ENCODE measurements around the gene PPARA. TPM values are rescaled to one million over a fixed set of nuclear protein-coding genes. Genes with fewer than 3 reads are reported as not detected.

PPARA gene
- total RNA-seq, 6 donors from 2014 or later = 10.2 to 27.0 (median 20.9) TPM

DNA sequence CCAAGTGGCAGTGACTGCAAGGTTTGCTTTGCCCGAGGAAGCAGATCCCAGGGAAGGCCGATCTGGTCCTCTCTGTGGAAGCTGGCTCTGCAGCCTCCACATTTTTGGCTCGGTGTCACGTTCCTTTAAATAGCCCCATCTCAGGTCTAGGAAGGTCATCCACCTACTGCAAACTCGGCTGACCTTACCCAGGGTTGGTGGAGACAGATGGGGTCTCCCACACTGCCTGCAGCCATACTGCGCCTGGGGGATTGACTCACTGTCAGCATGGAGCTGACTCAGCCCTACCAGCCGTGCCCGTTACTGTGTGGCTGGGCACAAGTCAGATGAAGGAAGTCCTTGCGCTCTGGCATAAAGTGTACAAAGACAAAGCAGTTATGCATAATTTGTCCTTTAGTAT, 82.9 kb downstream of the PPARA start:
- H3K4me1 ChIP-seq = no peaks in the 10 kb centered on the region
- ATAC-seq (ENCODE audit: low FRiP score in 2 of 2) (peak; percentile 43 to 49), DNase-seq (peak in 1 of 2 donors; percentile 36)
- H3K27me3 ChIP-seq = no peaks in the 10 kb centered on the region
- H3K9me3 ChIP-seq = no peaks in the 10 kb centered on the region
- TF ChIP-seq POLR2A (IDR thresholded peaks at IDR 0.05) (no peak), POLR2AphosphoS5 (IDR thresholded peaks at IDR 0.05) (no peak), EP300 (IDR thresholded peaks at IDR 0.05) (no peak)
- TF ChIP-seq, protein P1, sequence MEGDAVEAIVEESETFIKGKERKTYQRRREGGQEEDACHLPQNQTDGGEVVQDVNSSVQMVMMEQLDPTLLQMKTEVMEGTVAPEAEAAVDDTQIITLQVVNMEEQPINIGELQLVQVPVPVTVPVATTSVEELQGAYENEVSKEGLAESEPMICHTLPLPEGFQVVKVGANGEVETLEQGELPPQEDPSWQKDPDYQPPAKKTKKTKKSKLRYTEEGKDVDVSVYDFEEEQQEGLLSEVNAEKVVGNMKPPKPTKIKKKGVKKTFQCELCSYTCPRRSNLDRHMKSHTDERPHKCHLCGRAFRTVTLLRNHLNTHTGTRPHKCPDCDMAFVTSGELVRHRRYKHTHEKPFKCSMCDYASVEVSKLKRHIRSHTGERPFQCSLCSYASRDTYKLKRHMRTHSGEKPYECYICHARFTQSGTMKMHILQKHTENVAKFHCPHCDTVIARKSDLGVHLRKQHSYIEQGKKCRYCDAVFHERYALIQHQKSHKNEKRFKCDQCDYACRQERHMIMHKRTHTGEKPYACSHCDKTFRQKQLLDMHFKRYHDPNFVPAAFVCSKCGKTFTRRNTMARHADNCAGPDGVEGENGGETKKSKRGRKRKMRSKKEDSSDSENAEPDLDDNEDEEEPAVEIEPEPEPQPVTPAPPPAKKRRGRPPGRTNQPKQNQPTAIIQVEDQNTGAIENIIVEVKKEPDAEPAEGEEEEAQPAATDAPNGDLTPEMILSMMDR (IDR thresholded peaks at IDR 0.05) = no peak
- 68 to 77% methylated on average over 8 to 9 of the region's 9 CpGs for WGBS, 2 donors
- H3K36me3 ChIP-seq = peaks cover 0 to 32% (median 15%) of the 10 kb centered on the region in 4 donors
- no peak overlapping the region for H3K27ac ChIP-seq
- no peak overlapping the region for H3K4me3 ChIP-seq

DNA sequence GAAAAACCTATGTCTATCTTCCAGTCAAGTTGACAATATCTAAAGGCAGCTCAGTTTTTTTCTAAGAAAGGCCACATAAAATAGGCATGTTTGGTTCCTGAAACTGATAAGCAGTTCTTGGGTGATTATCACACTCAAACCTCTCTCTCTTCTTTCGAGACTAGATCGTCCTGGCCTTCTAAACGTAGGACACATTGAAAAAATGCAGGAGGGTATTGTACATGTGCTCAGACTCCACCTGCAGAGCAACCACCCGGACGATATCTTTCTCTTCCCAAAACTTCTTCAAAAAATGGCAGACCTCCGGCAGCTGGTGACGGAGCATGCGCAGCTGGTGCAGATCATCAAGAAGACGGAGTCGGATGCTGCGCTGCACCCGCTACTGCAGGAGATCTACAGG, 84.6 kb downstream of the PPARA start:
- no peak for DNase-seq
- TF ChIP-seq, protein P1 (IDR thresholded peaks at IDR 0.05) = no peak
- no peak for TF ChIP-seq EP300 (IDR thresholded peaks at IDR 0.05)
- Histone ChIP-seq H3K4me3 (no peak overlapping the region), H3K9me3 (no peaks in the 10 kb centered on the region), H3K4me1 (no peaks in the 10 kb centered on the region), H3K36me3 (peaks cover 0 to 42% (median 21%) of the 10 kb centered on the region in 4 donors), H3K27ac (no peak overlapping the region), H3K27me3 (no peaks in the 10 kb centered on the region)
- 93 to 96% methylated on average over 12 of the region's 12 CpGs for WGBS, 2 donors
- no peak for ATAC-seq (ENCODE audit: low FRiP score in 2 of 2)

DNA sequence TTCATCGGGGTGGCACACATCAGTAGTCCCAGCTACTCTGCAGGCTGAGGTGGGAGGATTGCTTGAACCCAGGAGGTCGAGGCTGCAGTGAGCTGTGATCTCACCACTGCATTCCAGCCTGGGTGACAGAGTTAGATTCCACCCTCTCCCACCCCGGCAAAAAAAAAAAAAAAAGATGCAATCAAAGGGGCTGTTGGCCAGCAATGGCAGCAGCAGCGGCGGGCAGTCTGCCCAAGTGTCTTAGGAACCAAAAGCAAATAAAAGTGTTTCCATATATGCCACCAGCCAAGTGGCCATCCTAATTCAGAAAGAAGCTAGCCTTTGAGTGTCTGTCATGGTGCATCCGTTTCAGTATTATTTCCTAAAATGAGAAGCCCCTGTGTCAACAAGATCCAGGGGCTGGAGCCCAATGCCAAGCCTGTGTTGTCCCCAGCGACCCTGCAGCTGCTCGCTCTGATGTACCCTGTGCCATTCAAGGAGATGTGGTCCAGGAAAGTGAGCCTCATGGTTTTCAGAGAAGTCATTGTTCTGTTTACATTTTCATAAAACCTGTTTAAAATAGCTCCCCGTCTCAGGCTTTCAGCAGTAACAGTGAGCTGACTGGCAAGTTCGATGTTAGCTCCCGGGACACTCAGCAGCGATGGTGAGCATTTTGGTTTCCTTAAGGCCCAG, 87.3 kb downstream of the PPARA start:
- Histone ChIP-seq H3K4me1 (no peaks in the 10 kb centered on the region), H3K36me3 (peaks cover 0 to 31% (median 18%) of the 10 kb centered on the region in 4 donors), H3K27me3 (no peaks in the 10 kb centered on the region), H3K9me3 (no peaks in the 10 kb centered on the region), H3K4me3 (no peak overlapping the region), H3K27ac (no peak overlapping the region)
- TF ChIP-seq POLR2A (IDR thresholded peaks at IDR 0.05) (no peak), POLR2AphosphoS5 (IDR thresholded peaks at IDR 0.05) (no peak), EP300 (IDR thresholded peaks at IDR 0.05) (no peak)
- TF ChIP-seq, protein P1 (IDR thresholded peaks at IDR 0.05) = no peak
- WGBS, 2 donors = 85% methylated on average over 11 to 12 of the region's 12 CpGs
- no peak for DNase-seq
- ATAC-seq (ENCODE audit: low FRiP score in 2 of 2) = no peak

DNA sequence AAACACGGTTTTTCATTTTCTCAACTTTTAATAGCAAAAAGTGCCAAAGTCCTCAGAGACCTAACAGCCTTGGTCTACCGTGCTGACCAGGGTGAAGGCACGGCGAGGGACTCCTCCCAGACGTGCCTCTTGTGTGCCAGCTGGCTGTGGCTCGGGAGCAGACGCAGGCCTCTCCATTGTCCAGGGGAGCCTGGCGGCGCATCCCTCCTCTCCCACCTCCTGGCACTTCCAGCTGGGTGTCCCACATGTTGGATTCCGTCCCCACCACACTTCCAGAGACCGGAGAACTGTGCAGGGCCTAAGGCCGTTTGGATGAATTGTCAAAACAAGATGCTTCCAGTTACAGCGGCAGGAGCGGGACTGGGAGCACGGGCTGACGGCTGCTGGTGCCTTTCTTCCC, 88.2 kb downstream of the PPARA start:
- no peak for DNase-seq
- WGBS, 2 donors = 89 to 94% methylated on average over 16 of the region's 16 CpGs

DNA sequence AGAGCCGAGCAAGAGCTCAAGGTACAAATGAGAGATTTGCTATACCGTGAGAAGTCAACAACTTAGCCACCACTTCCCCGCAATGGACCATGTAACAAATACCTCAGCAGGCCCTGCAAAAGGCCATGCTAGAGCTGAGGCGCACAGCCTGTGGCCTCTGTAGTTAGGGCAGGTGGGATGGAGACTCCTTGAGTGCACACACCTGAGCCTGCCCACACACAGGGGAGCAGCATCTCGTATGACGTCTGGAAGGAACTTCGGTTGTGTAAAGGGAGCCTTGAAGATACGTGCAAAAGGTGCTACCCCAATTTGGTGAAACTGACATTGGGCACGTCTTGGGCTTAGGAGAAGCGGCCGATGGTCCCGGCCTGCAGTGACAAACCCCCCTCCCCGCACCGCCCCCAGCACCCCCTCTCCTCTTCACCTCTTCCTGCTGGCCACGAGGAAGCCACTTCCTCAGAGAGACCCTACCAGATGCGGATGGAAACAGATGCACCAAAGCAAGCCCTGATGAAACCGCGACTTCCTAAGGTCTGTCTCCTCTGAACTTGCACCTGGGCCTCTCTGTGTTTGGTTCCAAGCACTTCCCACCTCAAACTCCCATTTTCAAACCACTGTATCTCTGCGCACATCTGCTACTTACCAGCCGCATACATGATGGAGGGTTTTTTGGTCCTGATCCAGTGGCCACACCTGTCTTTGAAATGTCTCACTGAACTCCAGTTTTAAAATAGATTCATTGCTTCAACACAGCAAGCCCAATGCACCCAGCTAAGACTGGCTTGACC, 89.1 kb downstream of the PPARA start:
- ATAC-seq (ENCODE audit: low FRiP score in 2 of 2) (no peak), DNase-seq (no peak)
- Histone ChIP-seq H3K9me3 (no peaks in the 10 kb centered on the region), H3K4me3 (no peak overlapping the region), H3K27ac (no peak overlapping the region), H3K4me1 (no peaks in the 10 kb centered on the region), H3K27me3 (no peaks in the 10 kb centered on the region), H3K36me3 (peaks cover 5 to 48% (median 21%) of the 10 kb centered on the region in 4 donors)
- no peak for TF ChIP-seq POLR2AphosphoS5 (IDR thresholded peaks at IDR 0.05)
- TF ChIP-seq, protein P1 (IDR thresholded peaks at IDR 0.05) = no peak
- TF ChIP-seq POLR2A (IDR thresholded peaks at IDR 0.05) = no peak
- no peak for TF ChIP-seq EP300 (IDR thresholded peaks at IDR 0.05)
- 65 to 82% methylated on average over 20 of the region's 20 CpGs for WGBS, 2 donors

More for the DNA sequence above, 88.2 kb downstream of the PPARA start:
- no peaks in the 10 kb centered on the region for H3K27me3 ChIP-seq
- H3K36me3 ChIP-seq = peaks cover 0 to 39% (median 18%) of the 10 kb centered on the region in 4 donors
- H3K27ac ChIP-seq = no peak overlapping the region
- TF ChIP-seq POLR2AphosphoS5 (IDR thresholded peaks at IDR 0.05) (no peak), POLR2A (IDR thresholded peaks at IDR 0.05) (no peak)
- H3K9me3 ChIP-seq = no peaks in the 10 kb centered on the region
- no peak overlapping the region for H3K4me3 ChIP-seq
- no peak for ATAC-seq (ENCODE audit: low FRiP score in 2 of 2)
- no peaks in the 10 kb centered on the region for H3K4me1 ChIP-seq

All from upper lobe of left lung (tissue), 6 donors.